Neural progenitor cell (in vitro differentiated cells): ENCODE measurements around the gene TANC1.

ENCODE experiments used
- CTCF ChIP-seq: fragments of 200-600 bp; sonication (generic); IDR thresholded peaks from 2 replicates; pipeline ENCODE4 v1.5.1; 2017; ENCODE audit warnings: antibody characterized with exemption, mild to moderate bottlenecking
- EZH2 ChIP-seq: fragments of 200-600 bp; sonication (generic); IDR thresholded peaks from 2 replicates; pipeline ENCODE4 v1.6.1; 2017; ENCODE audit warnings: antibody characterized with exemption, mild to moderate bottlenecking, moderate library complexity
- EZH2phosphoT487 ChIP-seq: fragments of 200-600 bp; sonication (generic); IDR thresholded peaks from 2 replicates; pipeline ENCODE4 v1.6.1; 2017; ENCODE audit warnings: antibody characterized with exemption

- TF ChIP-seq EZH2phosphoT487 (no peak), CTCF (no peak), EZH2 (no peak)
Measured at GRCh38 chr2:159175182-159175581, 206.7 kb downstream of the TANC1 start.
